Ovary (tissue), 3 donors: ENCODE results near the gene MEF2B.

Experiments used
- CTCF ChIP-seq, 3 donors: fragments of 450-650 bp in 2 of 3; fragments of 200-600 bp in 1 of 3; IDR thresholded peaks; one replicate each; pipeline versions ENCODE4 v1.5.1 to v1.8.0; 2016 to 2022; ENCODE audit warnings: antibody characterized with exemption in 3 of 3, mild to moderate bottlenecking in 1 of 3
- EP300 ChIP-seq: sonication (generic); formaldehyde crosslinking; IDR thresholded peaks from one replicate; pipeline ENCODE4 v1.6.1; 2017; ENCODE audit warnings: antibody characterized with exemption
- POLR2A ChIP-seq: fragments of 450-650 bp; IDR thresholded peaks from one replicate; pipeline ENCODE4 v1.6.1; 2017; ENCODE audit warnings: antibody characterized with exemption, mild to moderate bottlenecking, moderate library complexity
- donor health status: DM: no; HTN: no; CAD: no.

GRCh38 chr19:19095691-19096090, 74.4 kb downstream of the MEF2B start:
- no peak for TF ChIP-seq CTCF (IDR thresholded peaks at IDR 0.05)
- TF ChIP-seq POLR2A: no peak
- TF ChIP-seq EP300: no peak
